NCI-H1694 (cell line): Measurements from ENCODE around the gene SAPCD2.

ENCODE experiments used
- DNase-seq: peaks from one replicate; lab custom pipeline; 2025; lab: John Stamatoyannopoulos, UW

The SAPCD2 gene

GRCh38 chr9:137030538-137031527 lies 39.5 kb downstream of the SAPCD2 start:
- DNase-seq, result no peak

- no peak for DNase-seq
Observed at GRCh38 chr9:137030006-137030405, 40.4 kb downstream of the SAPCD2 start.

- no peak for DNase-seq
Observed at GRCh38 chr9:137029058-137029936, 41.1 kb downstream of the SAPCD2 start.

GRCh38 chr9:137028263-137029057 lies 41.9 kb downstream of the SAPCD2 start:
- DNase-seq, result no peak

GRCh38 chr9:137027369-137028262 lies 42.7 kb downstream of the SAPCD2 start, which contains the start of gene ABCA2:
Gene ABCA2 (minus strand): TSS chr9:137028237. CDS start chr9:137028140, 97 bp downstream.
- no peak for DNase-seq

- DNase-seq, result no peak
Observed at GRCh38 chr9:137026828-137027227, 43.5 kb downstream of the SAPCD2 start.

GRCh38 chr9:137026384-137026783 lies 44.0 kb downstream of the SAPCD2 start:
- no peak for DNase-seq

GRCh38 chr9:137025517-137025966 lies 44.8 kb downstream of the SAPCD2 start:
- DNase-seq, result peak; percentile 41

GRCh38 chr9:137023583-137023991 lies 46.8 kb downstream of the SAPCD2 start:
- no peak for DNase-seq

- DNase-seq, result no peak
Observed at GRCh38 chr9:137023157-137023556, 47.2 kb downstream of the SAPCD2 start.

- no peak for DNase-seq
Observed at GRCh38 chr9:137022662-137023008, 47.7 kb downstream of the SAPCD2 start.

- DNase-seq, result no peak
Observed at GRCh38 chr9:137021979-137022661, 48.2 kb downstream of the SAPCD2 start.

- DNase-seq, result no peak
Observed at GRCh38 chr9:137021568-137021978, 48.8 kb downstream of the SAPCD2 start.

GRCh38 chr9:137020771-137021567 lies 49.4 kb downstream of the SAPCD2 start:
- DNase-seq, result no peak

GRCh38 chr9:137019891-137020683 lies 50.3 kb downstream of the SAPCD2 start:
- DNase-seq, result no peak

GRCh38 chr9:137018761-137019559 lies 51.4 kb downstream of the SAPCD2 start:
- DNase-seq, result no peak

- no peak for DNase-seq
Observed at GRCh38 chr9:137017791-137018497, 52.4 kb downstream of the SAPCD2 start.
